Loucy (cell line): ENCODE data around the gene CORT.

ENCODE experiments used
- H2AFZ ChIP-seq: fragments of 200-600 bp; sonication (generic); 2 replicates; pipeline ENCODE4 v1.6.0; 2016; ENCODE audit warnings: antibody characterized with exemption, mild to moderate bottlenecking, low read length, moderate library complexity
- H3F3A ChIP-seq: fragments of 200-600 bp; 2 replicates; pipeline ENCODE4 v1.6.0; 2016; ENCODE audit warnings: antibody characterized with exemption, low read depth, mild to moderate bottlenecking
- H3K27me3 ChIP-seq: fragments of 200-600 bp; sonication (generic); 2 replicates; pipeline ENCODE4 v1.6.1; 2014; ENCODE audit warnings: low read length, mild to moderate bottlenecking; ENCODE audit not compliant: insufficient read depth, poor library complexity, severe bottlenecking
- H3K36me3 ChIP-seq: fragments of 200-600 bp; sonication (generic); 2 replicates; pipeline ENCODE4 v1.6.1; 2016; ENCODE audit warnings: low read length; ENCODE audit not compliant: insufficient read depth
- H3K4me1 ChIP-seq: fragments of 200-600 bp; sonication (generic); 2 replicates; pipeline ENCODE4 v1.5.1; 2014; ENCODE audit warnings: low read length, mild to moderate bottlenecking; ENCODE audit not compliant: insufficient read depth, poor library complexity, severe bottlenecking
- H3K4me2 ChIP-seq: fragments of 200-600 bp; sonication (generic); 2 replicates; pipeline ENCODE4 v1.6.0; 2014; ENCODE audit warnings: antibody characterized with exemption, low read length, low read depth, mild to moderate bottlenecking; ENCODE audit not compliant: poor library complexity, severe bottlenecking
- H3K4me3 ChIP-seq: fragments of 200-600 bp; sonication (generic); 2 replicates; pipeline ENCODE4 v1.5.1; 2014; ENCODE audit warnings: low read length, mild to moderate bottlenecking, mixed read lengths; ENCODE audit not compliant: poor library complexity, severe bottlenecking
- H3K79me2 ChIP-seq: fragments of 200-600 bp; sonication (generic); 2 replicates; pipeline ENCODE4 v1.6.1; 2014; ENCODE audit warnings: low read length; ENCODE audit not compliant: insufficient read depth
- H3K9ac ChIP-seq: fragments of 200-600 bp; sonication (generic); 2 replicates; pipeline ENCODE4 v1.6.0; 2014; ENCODE audit warnings: mild to moderate bottlenecking, low read depth, low read length, moderate library complexity; ENCODE audit not compliant: poor library complexity, severe bottlenecking
- H3K9me2 ChIP-seq: fragments of 200-600 bp; sonication (generic); replicated peaks from 2 replicates; pipeline ENCODE4 v1.6.1; 2016; ENCODE audit warnings: low read depth, low read length, mixed read lengths
- H3K9me3 ChIP-seq: fragments of 200-600 bp; sonication (generic); 2 replicates; pipeline ENCODE4 v1.6.1; 2014; ENCODE audit warnings: mild to moderate bottlenecking, antibody characterized with exemption, low read length, low read depth; ENCODE audit not compliant: insufficient read depth
- H4K20me1 ChIP-seq: fragments of 200-600 bp; sonication (generic); 2 replicates; pipeline ENCODE4 v1.6.0; 2014; ENCODE audit warnings: antibody characterized with exemption, low read length, mild to moderate bottlenecking; ENCODE audit not compliant: insufficient read depth, poor library complexity, severe bottlenecking
- CTCF ChIP-seq: fragments of 200-600 bp; sonication (generic); conservative IDR thresholded peaks from 2 replicates; pipeline ENCODE4 v1.5.1; 2014; ENCODE audit warnings: mild to moderate bottlenecking, antibody characterized with exemption, low read length
- EZH2phosphoT487 ChIP-seq: fragments of 200-600 bp; IDR thresholded peaks from 2 replicates; pipeline ENCODE4 v1.6.1; 2018; ENCODE audit warnings: antibody characterized with exemption, mild to moderate bottlenecking, moderate library complexity, borderline replicate concordance

CORT gene

GRCh38 chr1:10474613-10475507 is 25.0 kb downstream of the CORT start, which contains the start of gene PEX14:
Gene PEX14, plus strand, starts transcription at chr1:10474950. Its CDS starts 17 bp downstream, at chr1:10474967.
- Histone ChIP-seq H3K36me3 (no peaks in the 10 kb centered on the region), H3K9me2 (no peaks in the 10 kb centered on the region), H2AFZ (peak within 1 kb of the TSS; percentile 96), H4K20me1 (peaks cover 19% of the 10 kb centered on the region), H3K4me2 (peak within 1 kb of the TSS; percentile 99), H3K27me3 (no peaks in the 10 kb centered on the region), H3K9me3 (no peaks in the 10 kb centered on the region), H3K9ac (peak within 1 kb of the TSS; percentile 83), H3K79me2 (peaks cover 59% of the 10 kb centered on the region), H3K4me3 (peak within 1 kb of the TSS; percentile 83), H3K4me1 (peaks cover 34% of the 10 kb centered on the region), H3F3A (no peaks in the 10 kb centered on the region)
- no peak for TF ChIP-seq CTCF
- no peak for TF ChIP-seq EZH2phosphoT487

DNA sequence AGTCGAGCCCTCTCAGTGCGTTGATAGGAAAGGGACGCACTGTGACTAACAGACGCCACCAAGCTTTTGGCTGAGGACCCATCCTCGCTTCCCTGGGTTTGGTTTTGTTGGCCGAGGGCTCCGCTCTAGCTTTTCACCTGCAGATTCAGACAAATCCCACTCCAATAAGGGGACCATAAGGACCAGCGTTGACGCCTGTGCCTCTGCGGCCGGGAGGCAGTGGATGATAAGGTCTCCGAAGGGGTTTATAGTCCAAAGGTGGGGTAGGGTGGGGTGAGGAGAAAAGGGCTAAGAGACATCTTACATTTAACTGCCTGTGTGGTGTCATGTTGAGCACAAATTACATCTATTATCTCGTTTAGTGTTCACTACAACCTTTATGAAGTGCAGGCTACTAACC is 25.7 kb downstream of the CORT start:
- H3K79me2 ChIP-seq, result peaks cover 61% of the 10 kb centered on the region
- H3K9me3 ChIP-seq, result no peaks in the 10 kb centered on the region
- no peaks in the 10 kb centered on the region for H3K27me3 ChIP-seq
- H3K36me3 ChIP-seq, result no peaks in the 10 kb centered on the region
- H3K9ac ChIP-seq, result peak overlapping the region; percentile 83
- H3K9me2 ChIP-seq, result no peaks in the 10 kb centered on the region
- peak overlapping the region; percentile 96 for H2AFZ ChIP-seq
- peaks cover 34% of the 10 kb centered on the region for H3K4me1 ChIP-seq
- TF ChIP-seq EZH2phosphoT487, result no peak
- no peak for TF ChIP-seq CTCF
- H4K20me1 ChIP-seq, result peaks cover 19% of the 10 kb centered on the region
- H3K4me2 ChIP-seq, result peak overlapping the region; percentile 99
- H3K4me3 ChIP-seq, result peak overlapping the region; percentile 83
- H3F3A ChIP-seq, result no peaks in the 10 kb centered on the region

DNA sequence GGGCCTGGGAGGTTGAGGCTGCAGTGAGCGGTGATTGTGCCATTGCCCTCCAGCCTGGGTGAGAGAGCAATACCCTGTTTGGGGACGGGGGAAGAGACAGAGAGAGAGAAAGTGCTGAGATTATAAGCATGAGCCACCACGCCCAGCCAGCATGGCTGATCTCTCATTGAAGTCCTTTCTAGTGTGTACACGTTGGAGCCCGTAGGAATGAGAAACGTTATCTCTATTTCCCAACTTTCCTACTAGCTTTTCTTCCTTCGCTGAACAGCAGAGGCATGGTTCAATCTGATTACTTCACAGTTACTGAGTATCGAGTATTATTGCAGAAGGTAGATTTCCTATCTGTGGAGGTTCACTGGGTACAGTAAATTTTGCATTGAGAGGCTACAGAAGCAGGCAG is 29.5 kb downstream of the CORT start:
- no peaks in the 10 kb centered on the region for H3F3A ChIP-seq
- H3K4me3 ChIP-seq, result no peak overlapping the region
- H3K4me2 ChIP-seq, result no peak overlapping the region
- H3K9me2 ChIP-seq, result no peaks in the 10 kb centered on the region
- no peak overlapping the region for H3K9ac ChIP-seq
- no peaks in the 10 kb centered on the region for H3K9me3 ChIP-seq
- H3K27me3 ChIP-seq, result no peaks in the 10 kb centered on the region
- no peaks in the 10 kb centered on the region for H3K36me3 ChIP-seq
- peaks cover 21% of the 10 kb centered on the region for H3K4me1 ChIP-seq
- peaks cover 76% of the 10 kb centered on the region for H3K79me2 ChIP-seq
- H2AFZ ChIP-seq, result no peak overlapping the region
- peaks cover 19% of the 10 kb centered on the region for H4K20me1 ChIP-seq
- no peak for TF ChIP-seq EZH2phosphoT487
- no peak for TF ChIP-seq CTCF
